Ovary (tissue), 9 donors: ENCODE results near the gene DGKI. TPM values are rescaled to one million over a fixed set of nuclear protein-coding genes. Genes with fewer than 3 reads are reported as not detected.

Source experiments
- DNase-seq, 5 donors: peaks; one replicate each; pipeline ENCODE4 v3.0.0-alpha.2; 2019 to 2020
- H3K27ac ChIP-seq, 2 donors: fragments of 200-600 bp; one replicate each; pipeline versions ENCODE4 v1.5.1 to v1.8.0; 2019 to 2022
- H3K27me3 ChIP-seq: fragments of 200-600 bp; one replicate; pipeline ENCODE4 v1.8.0; 2022
- H3K36me3 ChIP-seq: fragments of 200-600 bp; sonication (generic); one replicate; pipeline ENCODE4 v1.5.1; 2019
- H3K4me1 ChIP-seq: one replicate; pipeline ENCODE4 v1.8.1; 2013; ENCODE audit warnings: mild to moderate bottlenecking, moderate library complexity; ENCODE audit not compliant: insufficient read depth
- H3K4me3 ChIP-seq: fragments of 200-600 bp; sonication (generic); one replicate; pipeline ENCODE4 v1.5.1; 2017
- H3K9me3 ChIP-seq, 2 donors: fragments of 200-600 bp in 1 of 2; sonication (generic) in 1 of 2; one replicate each; pipeline versions ENCODE4 v1.5.1 to v1.8.1; 2013 to 2019; ENCODE audit warnings: mild to moderate bottlenecking in 1 of 2, moderate library complexity in 1 of 2
- EP300 ChIP-seq: sonication (generic); formaldehyde crosslinking; IDR thresholded peaks from one replicate; pipeline ENCODE4 v1.6.1; 2017; ENCODE audit warnings: antibody characterized with exemption
- POLR2A ChIP-seq: fragments of 450-650 bp; IDR thresholded peaks from one replicate; pipeline ENCODE4 v1.6.1; 2017; ENCODE audit warnings: antibody characterized with exemption, mild to moderate bottlenecking, moderate library complexity
- WGBS, 3 donors: extraction: QIAGEN DNeasy Blood & Tissue Kit in 1 of 3; methylation state at CpG; one replicate each; pipeline versions ENCODE4 v1.1.5 to v1.1.7; 2013 to 2017; 5-methylcytosine and 5-hydroxymethylcytosine counted together
- intact Hi-C, 4 donors: fragments of 100-400 bp; cut with DNase I; formaldehyde crosslinking; loops; one replicate each; pipeline versions ENCODE4 v1.11.0 to v1.15.1; 2022 to 2023
- polyA plus RNA-seq, 2 donors: library from polyadenylated mRNA; stranded (reverse); fragments of 200-250 nt in 1 of 2; fragments of 350-450 nt in 1 of 2; fragmentation: Illumina TruSeq in 1 of 2; extraction: RNeasy Lipid Tissue Mini Kit (QIAGEN cat#74804) in 1 of 2; gene quantifications; one replicate each; pipeline ENCODE4 v1.2.3, GENCODE V29; 2013 to 2014
- total RNA-seq, 7 donors: library from RNA; depleted of rRNA in 2 of 7; stranded (reverse); fragments of >200 nt in 2 of 7; fragmentation: NEBNext Ultra II Directional in 3 of 7; extraction: Animal tissue kit (Norgen Biotek cat#: 25700) in 3 of 7; gene quantifications; one replicate each; pipeline versions ENCODE4 v1.1.0 to v1.2.4, GENCODE V29; 2016 to 2023
- TF ChIP-seq, protein P1 (sequence below), 3 donors: fragments of 450-650 bp in 2 of 3; fragments of 200-600 bp in 1 of 3; IDR thresholded peaks; one replicate each; pipeline versions ENCODE4 v1.5.1 to v1.8.0; 2016 to 2022; ENCODE audit warnings: antibody characterized with exemption in 3 of 3, mild to moderate bottlenecking in 1 of 3
- donor health status: DM: no; HTN: no; CAD: no; lungs with moderate emphysema.
- donor health status: DM: no; HTN: no; CAD: no.
- donor health status: Bipolar disorder and iron deficiency.
- donor health status: DM: yes; HTN: yes; CAD: no.
- donor health status: DM: no; HTN: no; CAD: no.
- donor health status: DM: yes; HTN: yes; CAD: no.

The DGKI gene
- total and polyA plus RNA-seq, 9 donors: 0.10 to 1.3 (median 0.29) TPM

DNA sequence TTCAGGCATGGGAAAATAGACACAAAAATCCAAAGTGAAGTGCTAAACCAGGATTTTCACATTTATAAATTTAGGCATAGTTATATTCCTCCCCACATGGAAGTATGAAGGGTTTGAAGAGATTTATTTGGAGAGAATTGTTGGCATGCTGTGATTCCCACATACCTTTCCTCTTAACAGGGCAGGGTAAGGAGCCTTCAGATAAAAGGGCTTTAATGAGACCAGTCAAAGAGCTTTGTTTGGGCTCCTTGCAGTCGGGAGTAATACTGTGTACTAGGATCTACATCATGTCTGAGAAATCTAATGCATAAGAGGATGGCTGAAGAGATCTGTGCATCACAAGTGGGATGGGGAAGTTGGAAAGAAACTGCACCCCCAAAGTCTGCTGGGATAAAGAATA lies 362.4 kb downstream of the DGKI start:
- no peaks in the 10 kb centered on the region for H3K9me3 ChIP-seq
- H3K27me3 ChIP-seq: no peaks in the 10 kb centered on the region
- no peaks in the 10 kb centered on the region for H3K4me1 ChIP-seq
- no peak for DNase-seq
- intact Hi-C loops: no loop called here
- TF ChIP-seq, protein P1, sequence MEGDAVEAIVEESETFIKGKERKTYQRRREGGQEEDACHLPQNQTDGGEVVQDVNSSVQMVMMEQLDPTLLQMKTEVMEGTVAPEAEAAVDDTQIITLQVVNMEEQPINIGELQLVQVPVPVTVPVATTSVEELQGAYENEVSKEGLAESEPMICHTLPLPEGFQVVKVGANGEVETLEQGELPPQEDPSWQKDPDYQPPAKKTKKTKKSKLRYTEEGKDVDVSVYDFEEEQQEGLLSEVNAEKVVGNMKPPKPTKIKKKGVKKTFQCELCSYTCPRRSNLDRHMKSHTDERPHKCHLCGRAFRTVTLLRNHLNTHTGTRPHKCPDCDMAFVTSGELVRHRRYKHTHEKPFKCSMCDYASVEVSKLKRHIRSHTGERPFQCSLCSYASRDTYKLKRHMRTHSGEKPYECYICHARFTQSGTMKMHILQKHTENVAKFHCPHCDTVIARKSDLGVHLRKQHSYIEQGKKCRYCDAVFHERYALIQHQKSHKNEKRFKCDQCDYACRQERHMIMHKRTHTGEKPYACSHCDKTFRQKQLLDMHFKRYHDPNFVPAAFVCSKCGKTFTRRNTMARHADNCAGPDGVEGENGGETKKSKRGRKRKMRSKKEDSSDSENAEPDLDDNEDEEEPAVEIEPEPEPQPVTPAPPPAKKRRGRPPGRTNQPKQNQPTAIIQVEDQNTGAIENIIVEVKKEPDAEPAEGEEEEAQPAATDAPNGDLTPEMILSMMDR (IDR thresholded peaks at IDR 0.05): no peak
- H3K36me3 ChIP-seq: no peaks in the 10 kb centered on the region
- H3K4me3 ChIP-seq: no peak overlapping the region
- WGBS, 3 donors: 8 to 34% (median 17%) methylated on average over 1 of the region's 1 CpG
- no peak overlapping the region for H3K27ac ChIP-seq

GRCh38 chr7:137482466-137482865 lies 364.3 kb downstream of the DGKI start:
- Histone ChIP-seq H3K27ac (no peak overlapping the region), H3K4me3 (no peak overlapping the region), H3K36me3 (no peaks in the 10 kb centered on the region), H3K27me3 (no peaks in the 10 kb centered on the region), H3K9me3 (no peaks in the 10 kb centered on the region), H3K4me1 (no peaks in the 10 kb centered on the region)
- 30 to 45% (median 34%) methylated on average over 4 of the region's 4 CpGs for WGBS, 3 donors
- DNase-seq: no peak
- intact Hi-C loops: no loop called here
- no peak for TF ChIP-seq EP300
- TF ChIP-seq, protein P1 (IDR thresholded peaks at IDR 0.05): no peak
- no peak for TF ChIP-seq POLR2A

DNA sequence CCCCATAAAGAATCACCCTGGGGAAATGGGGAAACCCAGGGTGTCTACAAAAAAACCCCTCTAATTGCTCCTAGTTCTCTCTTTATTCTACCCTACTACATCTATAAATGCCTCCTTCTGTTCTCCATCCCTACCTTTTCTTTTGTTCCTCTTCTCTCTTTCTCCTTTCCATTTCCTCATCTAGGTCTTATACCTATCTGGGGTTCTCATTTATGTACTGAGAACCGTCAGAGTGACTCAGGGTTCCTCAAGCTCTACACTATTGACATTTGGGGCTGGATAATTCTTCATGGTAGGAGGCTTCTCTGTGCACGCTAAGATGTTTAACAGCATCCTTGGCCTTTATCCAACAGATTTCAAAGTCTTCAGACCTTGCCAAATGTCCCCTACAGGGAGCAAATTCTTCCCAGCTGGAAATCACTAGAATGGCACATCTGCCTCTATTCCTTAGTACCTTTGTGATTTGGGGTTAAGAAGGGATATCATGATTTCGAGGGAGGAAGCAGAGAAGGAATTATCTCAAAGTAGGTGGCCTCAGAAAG lies 365.9 kb downstream of the DGKI start:
- Histone ChIP-seq H3K4me1 (no peaks in the 10 kb centered on the region), H3K27ac (no peak overlapping the region), H3K4me3 (no peak overlapping the region), H3K9me3 (no peaks in the 10 kb centered on the region), H3K27me3 (no peaks in the 10 kb centered on the region), H3K36me3 (no peaks in the 10 kb centered on the region)
- DNase-seq: no peak
- intact Hi-C loops: no loop called here
- 54 to 67% (median 59%) methylated on average over 3 of the region's 3 CpGs for WGBS, 3 donors
- TF ChIP-seq, protein P1 (IDR thresholded peaks at IDR 0.05): no peak
- TF ChIP-seq POLR2A (no peak), EP300 (no peak)

- H3K4me3 ChIP-seq: no peak overlapping the region
- TF ChIP-seq, protein P1 (IDR thresholded peaks at IDR 0.05): no peak
- TF ChIP-seq POLR2A: no peak
- no peak for TF ChIP-seq EP300
- no peaks in the 10 kb centered on the region for H3K9me3 ChIP-seq
- 86 to 93% (median 89%) methylated on average over 1 of the region's 1 CpG for WGBS, 3 donors
- intact Hi-C loops: no loop called here
- H3K4me1 ChIP-seq: no peaks in the 10 kb centered on the region
- no peak overlapping the region for H3K27ac ChIP-seq
- DNase-seq: no peak
- no peaks in the 10 kb centered on the region for H3K36me3 ChIP-seq
- H3K27me3 ChIP-seq: no peaks in the 10 kb centered on the region
Observed at GRCh38 chr7:137480401-137480800, 366.4 kb downstream of the DGKI start.
